Astrocyte (in vitro differentiated cells and primary cell): ENCODE data around the gene IL10.

Experiments
- EZH2 ChIP-seq: IDR thresholded peaks from 2 replicates; pipeline ENCODE4 v1.6.1; 2012; ENCODE audit warnings: mild to moderate bottlenecking, low read length, inconsistent platforms; ENCODE audit not compliant: insufficient read depth
- TF ChIP-seq, protein P1 (sequence below): IDR thresholded peaks from 2 replicates; pipeline ENCODE4 v1.5.1; 2011; ENCODE audit warnings: low read depth, mild to moderate bottlenecking, inconsistent platforms, low read length, moderate library complexity; ENCODE audit not compliant: insufficient read depth

DNA sequence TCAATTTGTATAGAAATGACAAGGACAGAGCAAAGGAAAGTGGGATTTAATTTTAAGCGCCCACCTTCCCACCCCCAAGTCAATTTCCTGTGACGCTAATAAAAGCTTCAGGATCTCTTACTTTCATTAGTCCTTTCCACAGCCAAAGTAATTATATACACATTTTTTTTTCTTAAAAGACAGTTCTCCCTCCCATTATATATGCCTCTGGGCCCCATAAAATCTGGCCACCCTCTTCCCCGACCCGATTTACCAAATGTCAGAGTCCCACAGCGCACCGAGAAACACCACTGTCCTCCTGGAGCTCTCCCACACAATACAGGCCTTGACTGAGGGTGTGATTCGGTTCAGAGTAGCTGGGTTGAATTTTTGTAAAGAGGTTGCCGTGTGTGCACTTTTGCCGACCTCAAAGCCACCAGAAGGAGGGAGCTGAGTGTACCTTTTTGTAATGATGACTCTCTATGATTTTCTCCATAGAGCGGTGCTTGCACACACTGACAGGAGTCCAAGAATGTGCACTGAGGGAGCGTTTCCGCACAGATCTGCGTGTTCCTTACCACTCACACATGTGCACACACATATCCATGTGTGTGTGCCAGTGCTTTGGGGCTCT lies 26.2 kb upstream of the IL10 start:
- TF ChIP-seq, protein P1, sequence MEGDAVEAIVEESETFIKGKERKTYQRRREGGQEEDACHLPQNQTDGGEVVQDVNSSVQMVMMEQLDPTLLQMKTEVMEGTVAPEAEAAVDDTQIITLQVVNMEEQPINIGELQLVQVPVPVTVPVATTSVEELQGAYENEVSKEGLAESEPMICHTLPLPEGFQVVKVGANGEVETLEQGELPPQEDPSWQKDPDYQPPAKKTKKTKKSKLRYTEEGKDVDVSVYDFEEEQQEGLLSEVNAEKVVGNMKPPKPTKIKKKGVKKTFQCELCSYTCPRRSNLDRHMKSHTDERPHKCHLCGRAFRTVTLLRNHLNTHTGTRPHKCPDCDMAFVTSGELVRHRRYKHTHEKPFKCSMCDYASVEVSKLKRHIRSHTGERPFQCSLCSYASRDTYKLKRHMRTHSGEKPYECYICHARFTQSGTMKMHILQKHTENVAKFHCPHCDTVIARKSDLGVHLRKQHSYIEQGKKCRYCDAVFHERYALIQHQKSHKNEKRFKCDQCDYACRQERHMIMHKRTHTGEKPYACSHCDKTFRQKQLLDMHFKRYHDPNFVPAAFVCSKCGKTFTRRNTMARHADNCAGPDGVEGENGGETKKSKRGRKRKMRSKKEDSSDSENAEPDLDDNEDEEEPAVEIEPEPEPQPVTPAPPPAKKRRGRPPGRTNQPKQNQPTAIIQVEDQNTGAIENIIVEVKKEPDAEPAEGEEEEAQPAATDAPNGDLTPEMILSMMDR: no peak
- no peak for TF ChIP-seq EZH2
